ENCODE measurements around the gene IKBKE. TPM values are rescaled to one million over a fixed set of nuclear protein-coding genes. Genes with fewer than 3 reads are reported as not detected.

IKBKE gene
- 13.6 and 15.2 TPM in 2 replicates for total RNA-seq

GRCh38 chr1:206469933-206470691 lies at the start of gene IKBKE:
IKBKE (plus strand) TSS chr1:206470476; CDS start chr1:206473228, 2,752 bp downstream.

GRCh38 chr1:206507284-206508129 lies 37.2 kb downstream of the IKBKE start, which contains the start of gene RASSF5:
RASSF5 (plus strand) TSS chr1:206507531; CDS start chr1:206507603, 72 bp downstream.

Small RNA genes lying within 50 kb of the gene (small RNA-seq; reads per million reads assigned to genes)
- gene MIR6769B, result 0.28 reads per million

Other genes with a start within 250 kb of the IKBKE start
- 0.40 and 1.5 TPM in 2 replicates for gene RASSF5, start 37.1 kb downstream of the IKBKE start, total RNA-seq
- gene EIF2D, start 142.0 kb downstream of the IKBKE start, total RNA-seq, result 52.4 and 59.4 TPM in 2 replicates
- 13.4 and 22.4 TPM in 2 replicates for gene DYRK3, start 165.1 kb downstream of the IKBKE start, total RNA-seq
- 29.9 and 38.1 TPM in 2 replicates for gene MAPKAPK2, start 214.4 kb downstream of the IKBKE start, total RNA-seq

Data from thoracic aorta endothelial cell (primary cell).